Neural cell (in vitro differentiated cells): ENCODE data around the gene GNG2.

ENCODE experiments used
- CTCF ChIP-seq: fragments of 450-650 bp; IDR thresholded peaks from 2 replicates; pipeline ENCODE4 v1.5.1; 2014; ENCODE audit warnings: antibody characterized with exemption, mild to moderate bottlenecking, moderate library complexity; ENCODE audit not compliant: poor library complexity, severe bottlenecking
- EZH2 ChIP-seq: fragments of 200-600, 300-800 bp; shearing (Covaris generic), sonication (generic); IDR thresholded peaks from 2 replicates; pipeline ENCODE4 v1.6.1; 2014; ENCODE audit warnings: antibody characterized with exemption, low read length, borderline replicate concordance, mild to moderate bottlenecking; ENCODE audit not compliant: insufficient read depth, poor library complexity, severe bottlenecking
- POLR2AphosphoS5 ChIP-seq: IDR thresholded peaks from 2 replicates; pipeline ENCODE4 v1.6.1; 2012
- REST ChIP-seq: IDR thresholded peaks from 2 replicates; pipeline ENCODE4 v1.6.1; 2012; ENCODE audit warnings: borderline replicate concordance
- TAF1 ChIP-seq: IDR thresholded peaks from 2 replicates; pipeline ENCODE4 v1.6.1; 2012; ENCODE audit warnings: low read depth

DNA sequence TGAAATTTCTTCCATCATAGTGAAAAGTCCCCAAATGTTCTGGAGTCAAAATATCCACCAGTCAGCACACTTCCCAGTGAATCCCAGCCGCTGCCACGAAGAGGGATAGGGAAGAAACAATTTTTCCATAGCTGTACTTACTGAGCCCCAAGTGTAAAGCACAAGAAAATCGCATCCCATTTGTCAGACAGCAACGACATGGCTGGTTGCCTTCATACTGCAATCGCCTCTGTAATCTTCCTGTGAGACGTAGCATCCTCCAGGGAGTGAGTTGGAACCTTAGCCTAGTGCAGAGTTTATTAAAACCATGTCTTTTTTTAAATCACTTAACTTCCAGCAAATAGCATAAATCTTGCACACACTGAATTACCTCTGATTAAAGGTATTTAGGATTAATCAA is 56.8 kb downstream of the GNG2 start:
- TF ChIP-seq CTCF (no peak), REST (no peak), TAF1 (no peak), POLR2AphosphoS5 (no peak), EZH2 (no peak)
